Measurements from ENCODE around the gene EEA1.

EEA1 gene

GRCh38 chr12:92886131-92886530, 43.0 kb downstream of the EEA1 start:
- DNase-seq (ENCODE audit: low read depth): peak; percentile 41

GRCh38 chr12:92879698-92880322, 49.3 kb downstream of the EEA1 start:
- no peak for DNase-seq (ENCODE audit: low read depth)

GRCh38 chr12:92877904-92878303, 51.2 kb downstream of the EEA1 start:
- DNase-seq (ENCODE audit: low read depth): no peak

- DNase-seq (ENCODE audit: low read depth): no peak
Measured at GRCh38 chr12:92876496-92876895, 52.6 kb downstream of the EEA1 start.

GRCh38 chr12:92871116-92871515, 58.0 kb downstream of the EEA1 start:
- no peak for DNase-seq (ENCODE audit: low read depth)

GRCh38 chr12:92866418-92866817, 62.7 kb downstream of the EEA1 start:
- DNase-seq (ENCODE audit: low read depth): no peak

- no peak for DNase-seq (ENCODE audit: low read depth)
Measured at GRCh38 chr12:92863251-92863650, 65.8 kb downstream of the EEA1 start.

- DNase-seq (ENCODE audit: low read depth): peak; percentile 8
Measured at GRCh38 chr12:92861381-92861780, 67.7 kb downstream of the EEA1 start.

- DNase-seq (ENCODE audit: low read depth): peak; percentile 10
Measured at GRCh38 chr12:92860521-92860920, 68.6 kb downstream of the EEA1 start.

GRCh38 chr12:92859650-92860386, 69.3 kb downstream of the EEA1 start:
- DNase-seq (ENCODE audit: low read depth): no peak

GRCh38 chr12:92857818-92858217, 71.3 kb downstream of the EEA1 start:
- DNase-seq (ENCODE audit: low read depth): no peak

- no peak for DNase-seq (ENCODE audit: low read depth)
Measured at GRCh38 chr12:92854344-92854743, 74.8 kb downstream of the EEA1 start.

GRCh38 chr12:92848740-92849139, 80.4 kb downstream of the EEA1 start:
- DNase-seq (ENCODE audit: low read depth): no peak

- no peak for DNase-seq (ENCODE audit: low read depth)
Measured at GRCh38 chr12:92847368-92847767, 81.7 kb downstream of the EEA1 start.

- no peak for DNase-seq (ENCODE audit: low read depth)
Measured at GRCh38 chr12:92845329-92845728, 83.8 kb downstream of the EEA1 start.

GRCh38 chr12:92844151-92844763, 84.8 kb downstream of the EEA1 start:
- DNase-seq (ENCODE audit: low read depth): no peak

- DNase-seq (ENCODE audit: low read depth): no peak
Measured at GRCh38 chr12:92829686-92830282, 99.3 kb downstream of the EEA1 start.

GRCh38 chr12:92828565-92828964, 100.5 kb downstream of the EEA1 start:
- DNase-seq (ENCODE audit: low read depth): no peak

- DNase-seq (ENCODE audit: low read depth): peak; percentile 60
Measured at GRCh38 chr12:92827836-92828431, 101.2 kb downstream of the EEA1 start.

- no peak for DNase-seq (ENCODE audit: low read depth)
Measured at GRCh38 chr12:92821142-92821541, 108.0 kb downstream of the EEA1 start.

GRCh38 chr12:92814584-92814983, 114.5 kb downstream of the EEA1 start:
- no peak for DNase-seq (ENCODE audit: low read depth)

- no peak for DNase-seq (ENCODE audit: low read depth)
Measured at GRCh38 chr12:92810370-92810769, 118.7 kb downstream of the EEA1 start.

- DNase-seq (ENCODE audit: low read depth): no peak
Measured at GRCh38 chr12:92803903-92804302, 125.2 kb downstream of the EEA1 start.

All from iris pigment epithelial cell (primary cell).